Measurements from ENCODE around the gene SEMA6D.
"Not testable (repeated sequence)": the region's sequence is repeated elsewhere in the genome, so short reads cannot be mapped to it uniquely, and the experiment has no call there.

SEMA6D gene

DNA sequence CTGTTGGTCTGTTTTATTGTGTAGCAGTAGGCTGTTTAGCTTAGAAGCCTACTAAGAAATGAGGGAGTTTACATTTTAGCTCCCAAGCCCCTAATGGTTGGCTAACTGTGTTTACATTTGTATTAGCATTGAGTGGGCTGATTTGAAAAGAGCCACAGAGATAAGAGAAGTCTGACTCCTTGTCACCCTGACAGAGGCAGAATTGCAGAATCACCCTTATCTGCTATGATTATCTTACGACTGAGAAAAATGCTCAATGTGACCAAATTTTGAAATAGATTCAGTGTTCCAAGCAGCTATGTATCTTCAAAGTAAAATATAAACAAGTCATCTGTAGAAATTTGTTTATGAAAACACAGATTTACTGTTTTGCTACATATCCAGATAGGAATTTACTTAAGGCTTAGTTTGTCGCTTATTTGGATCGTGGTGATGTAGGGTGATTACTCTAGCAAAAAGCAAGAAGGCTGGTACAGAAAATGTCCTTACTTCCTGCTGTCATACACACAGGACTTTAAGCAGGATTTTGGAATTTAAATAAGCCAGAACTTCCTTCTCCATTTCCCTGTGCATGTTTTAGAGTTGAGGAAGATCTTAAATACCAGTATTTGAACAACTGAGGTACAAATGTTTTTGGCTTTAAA lies 19.0 kb downstream of the SEMA6D start:
- no peak for DNase-seq (ENCODE audit: extremely low spot score)
- ChIA-PET CTCF (no interaction called here), POLR2A (no interaction called here)
- TF ChIP-seq, protein P1, sequence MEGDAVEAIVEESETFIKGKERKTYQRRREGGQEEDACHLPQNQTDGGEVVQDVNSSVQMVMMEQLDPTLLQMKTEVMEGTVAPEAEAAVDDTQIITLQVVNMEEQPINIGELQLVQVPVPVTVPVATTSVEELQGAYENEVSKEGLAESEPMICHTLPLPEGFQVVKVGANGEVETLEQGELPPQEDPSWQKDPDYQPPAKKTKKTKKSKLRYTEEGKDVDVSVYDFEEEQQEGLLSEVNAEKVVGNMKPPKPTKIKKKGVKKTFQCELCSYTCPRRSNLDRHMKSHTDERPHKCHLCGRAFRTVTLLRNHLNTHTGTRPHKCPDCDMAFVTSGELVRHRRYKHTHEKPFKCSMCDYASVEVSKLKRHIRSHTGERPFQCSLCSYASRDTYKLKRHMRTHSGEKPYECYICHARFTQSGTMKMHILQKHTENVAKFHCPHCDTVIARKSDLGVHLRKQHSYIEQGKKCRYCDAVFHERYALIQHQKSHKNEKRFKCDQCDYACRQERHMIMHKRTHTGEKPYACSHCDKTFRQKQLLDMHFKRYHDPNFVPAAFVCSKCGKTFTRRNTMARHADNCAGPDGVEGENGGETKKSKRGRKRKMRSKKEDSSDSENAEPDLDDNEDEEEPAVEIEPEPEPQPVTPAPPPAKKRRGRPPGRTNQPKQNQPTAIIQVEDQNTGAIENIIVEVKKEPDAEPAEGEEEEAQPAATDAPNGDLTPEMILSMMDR (IDR thresholded peaks at IDR 0.05; ENCODE audit: control extremely low read depth, extremely low read depth, low read depth, missing control alignments), result no peak

DNA sequence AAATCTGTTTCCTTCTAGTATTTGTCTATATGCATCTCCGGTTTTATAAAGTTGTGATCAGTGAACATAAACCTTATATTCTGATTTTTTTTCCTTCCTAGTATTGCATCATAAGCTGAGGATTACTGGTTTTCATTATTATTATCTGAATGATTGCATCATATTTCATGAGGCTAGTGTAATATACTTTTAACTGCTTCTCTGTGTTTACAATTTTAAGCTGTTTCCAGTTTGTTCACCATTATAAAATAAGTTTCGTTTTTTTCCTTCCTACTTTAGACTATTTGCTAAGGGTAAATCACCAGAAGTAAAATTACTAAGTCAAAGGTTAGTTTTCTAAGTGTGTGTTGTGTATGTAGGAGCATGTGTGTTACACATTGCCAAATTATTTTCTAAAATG lies 20.2 kb downstream of the SEMA6D start:
- TF ChIP-seq, protein P1 (IDR thresholded peaks at IDR 0.05; ENCODE audit: control extremely low read depth, extremely low read depth, low read depth, missing control alignments), result no peak
- ChIA-PET POLR2A (no interaction called here), CTCF (no interaction called here)
- DNase-seq (ENCODE audit: extremely low spot score), result no peak

GRCh38 chr15:47738144-47738825 lies 21.0 kb downstream of the SEMA6D start:
- POLR2A ChIA-PET; DNase-seq (ENCODE audit: extremely low spot score): not testable (repeated sequence)
- CTCF ChIA-PET, result interaction anchor here (1.0 to 1.3 kb wide), 2 partner anchors 11 to 26 kb away, joined by 3 to 4 read pairs; no protein-coding TSS in a partner anchor

DNA sequence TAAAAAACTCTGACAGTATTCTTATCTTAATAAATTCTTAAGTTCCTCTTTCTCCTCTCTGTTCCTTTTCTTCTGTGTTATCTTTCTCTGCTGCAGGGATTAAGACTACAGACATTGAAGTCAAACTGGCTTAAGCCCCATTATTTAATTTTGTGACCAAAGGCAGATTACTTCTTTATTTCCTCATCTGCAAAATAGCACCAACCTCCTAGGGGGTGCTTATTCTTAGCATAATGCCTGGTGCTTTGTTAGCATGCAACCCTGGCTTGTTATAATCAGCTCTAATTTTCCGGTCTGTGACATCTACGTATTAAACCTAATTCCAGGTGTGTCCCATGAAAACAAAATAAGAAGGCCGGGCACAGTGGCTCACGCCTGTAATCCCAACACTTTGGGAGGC lies 23.8 kb downstream of the SEMA6D start:
- CTCF ChIA-PET, result no interaction called here
- POLR2A ChIA-PET, result no interaction called here
- no peak for DNase-seq (ENCODE audit: extremely low spot score)
- TF ChIP-seq, protein P1 (IDR thresholded peaks at IDR 0.05; ENCODE audit: control extremely low read depth, extremely low read depth, low read depth, missing control alignments), result no peak

DNA sequence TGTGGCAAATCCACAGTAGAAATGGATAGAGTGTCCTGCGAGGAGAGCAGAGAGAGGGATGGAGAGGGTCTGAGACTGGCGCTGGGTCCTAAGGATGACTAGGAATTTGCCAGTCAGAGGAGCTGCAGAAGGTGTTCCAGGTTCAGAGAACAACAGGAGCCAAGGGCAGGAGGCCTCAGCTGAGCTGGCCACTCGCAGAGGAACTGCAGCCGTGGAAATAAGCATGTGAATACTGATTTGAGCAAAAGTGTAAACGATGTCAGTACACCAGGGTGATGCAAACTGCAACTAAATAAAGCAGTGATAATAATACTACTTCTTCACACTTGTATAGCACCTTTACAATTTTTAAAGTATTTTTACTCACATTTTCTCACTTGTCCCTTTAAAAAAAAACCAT lies 24.6 kb downstream of the SEMA6D start:
- ChIA-PET POLR2A (no interaction called here), CTCF (interaction anchor here (0.8 kb wide), 1 partner anchor 16 kb away, joined by 3 read pairs; no protein-coding TSS in a partner anchor)
- no peak for DNase-seq (ENCODE audit: extremely low spot score)
- TF ChIP-seq, protein P1 (IDR thresholded peaks at IDR 0.05; ENCODE audit: control extremely low read depth, extremely low read depth, low read depth, missing control alignments), result no peak

DNA sequence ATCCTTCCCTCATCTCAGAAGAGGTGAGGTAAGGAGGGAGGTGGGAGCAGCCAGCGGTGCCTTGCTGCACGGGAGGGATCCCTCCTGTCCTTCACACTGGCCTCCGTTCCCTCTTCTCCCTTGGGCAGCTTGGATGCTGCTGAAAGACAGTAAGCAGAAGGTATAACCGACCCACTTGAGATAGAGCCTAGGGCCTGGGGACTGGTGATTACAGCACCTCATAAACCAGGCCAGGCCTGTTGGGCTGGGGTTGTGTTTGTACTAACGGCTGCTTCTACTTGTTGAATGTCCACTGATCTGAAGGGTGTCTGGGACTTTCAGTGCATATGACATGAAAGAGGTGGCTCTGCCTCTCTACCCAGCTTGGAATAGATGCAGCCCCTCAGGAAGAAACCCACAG lies 25.0 kb downstream of the SEMA6D start:
- ChIA-PET POLR2A (no interaction called here), CTCF (interaction anchor here (0.8 kb wide), 1 partner anchor 17 kb away, joined by 3 read pairs; no protein-coding TSS in a partner anchor)
- TF ChIP-seq, protein P1 (IDR thresholded peaks at IDR 0.05; ENCODE audit: control extremely low read depth, extremely low read depth, low read depth, missing control alignments), result no peak
- DNase-seq (ENCODE audit: extremely low spot score), result no peak

- ChIA-PET POLR2A (no interaction called here), CTCF (no interaction called here)
- TF ChIP-seq, protein P1 (IDR thresholded peaks at IDR 0.05; ENCODE audit: control extremely low read depth, extremely low read depth, low read depth, missing control alignments), result no peak
- no peak for DNase-seq (ENCODE audit: extremely low spot score)
These were observed 25.4 kb downstream of the SEMA6D start for GRCh38 chr15:47742742-47743141.

Measured in GM10248 (cell line).